Psoas muscle (tissue), 8 donors: ENCODE results near the gene TXNL4B. TPM values are rescaled to one million over a fixed set of nuclear protein-coding genes. Genes with fewer than 3 reads are reported as not detected.

Experiments
- ATAC-seq, 4 donors: fragments of 200-7000 bp; cut with Tn5 transposase; one replicate each; pipeline ENCODE4 v1.9.1; 2020; ENCODE audit warnings: moderate library complexity in 3 of 4, mild to moderate bottlenecking in 2 of 4
- DNase-seq, 2 donors: peaks; one replicate each; pipeline ENCODE4 v3.0.0-alpha.2; 2020
- H3K27ac ChIP-seq: fragments of 200-600 bp; one replicate; pipeline ENCODE4 v1.8.0; 2022
- H3K27me3 ChIP-seq, 3 donors: fragments of 200-600 bp in 1 of 3; one replicate each; pipeline versions ENCODE4 v1.6.1 to v1.8.0; 2013 to 2022; ENCODE audit warnings: low read length in 2 of 3, mild to moderate bottlenecking in 2 of 3, moderate library complexity in 1 of 3; ENCODE audit not compliant: insufficient read depth in 3 of 3
- H3K36me3 ChIP-seq, 2 donors: fragments of 200-600 bp in 1 of 2; one replicate each; pipeline versions ENCODE4 v1.6.1 to v1.8.0; 2013 to 2022; ENCODE audit warnings: low read depth in 1 of 2, mild to moderate bottlenecking in 1 of 2, moderate library complexity in 1 of 2; ENCODE audit not compliant: insufficient read depth in 1 of 2
- H3K4me1 ChIP-seq: fragments of 200-600 bp; one replicate; pipeline ENCODE4 v1.8.0; 2022
- H3K4me3 ChIP-seq: fragments of 200-600 bp; one replicate; pipeline ENCODE4 v1.8.0; 2022; ENCODE audit warnings: mild to moderate bottlenecking
- H3K9me3 ChIP-seq: fragments of 200-600 bp; one replicate; pipeline ENCODE4 v1.8.0; 2022
- CTCF ChIP-seq: fragments of 200-600 bp; IDR thresholded peaks from one replicate; pipeline ENCODE4 v1.8.0; 2022; ENCODE audit warnings: antibody characterized with exemption
- WGBS, 3 donors: extraction: QIAGEN DNeasy Blood & Tissue Kit; methylation state at CpG; one replicate each; pipeline versions ENCODE4 v1.1.6 to v1.1.7; 2013; 5-methylcytosine and 5-hydroxymethylcytosine counted together
- intact Hi-C, 2 donors: fragments of 100-400 bp; cut with DNase I; formaldehyde crosslinking; loops; one replicate each; pipeline versions ENCODE4 v1.11.0 to v1.14.2; 2022
- polyA plus RNA-seq, 3 donors: library from polyadenylated mRNA; stranded (reverse); fragments of 200-250 nt; gene quantifications; one replicate each; pipeline ENCODE4 v1.2.3, GENCODE V29; 2013
- total RNA-seq, 4 donors: library from RNA; stranded (reverse); fragmentation: NEBNext Ultra II Directional in 2 of 4; extraction: Animal tissue kit (Norgen Biotek cat#: 25700) in 2 of 4; gene quantifications; one replicate each; pipeline versions ENCODE4 v1.2.1 to v1.2.4, GENCODE V29; 2021 to 2023
- donor health status: healthy with polysubstance abuse.
- donor health status: DM: no; HTN: no; CAD: no; lungs with moderate emphysema.
- donor health status: Bipolar disorder and iron deficiency.
- donor health status: healthy.
- donor health status: DM: yes; HTN: yes; CAD: no.
- donor health status: DM: no; HTN: no; CAD: no.
- donor health status: DM: no; HTN: no; CAD: no.
- donor health status: DM: yes; HTN: yes; CAD: no.

TXNL4B gene
- total and polyA plus RNA-seq, 7 donors = 6.7 to 52.1 (median 9.4) TPM

- ATAC-seq (no peak), DNase-seq (no peak)
- no peak overlapping the region for H3K27ac ChIP-seq
- no peak overlapping the region for H3K4me3 ChIP-seq
- WGBS, 3 donors = 83 to 89% (median 87%) methylated on average over 16 of the region's 16 CpGs
- no peaks in the 10 kb centered on the region for H3K27me3 ChIP-seq
- intact Hi-C loops = no loop called here
- no peaks in the 10 kb centered on the region for H3K9me3 ChIP-seq
- TF ChIP-seq CTCF = no peak
- H3K36me3 ChIP-seq = peaks cover 16 to 98% of the 10 kb centered on the region in 2 donors
- no peaks in the 10 kb centered on the region for H3K4me1 ChIP-seq
Measured at GRCh38 chr16:72108353-72109102, 15.1 kb upstream of the TXNL4B start.

- H3K9me3 ChIP-seq = no peaks in the 10 kb centered on the region
- intact Hi-C loops = no loop called here
- 93 to 96% (median 93%) methylated on average over 17 of the region's 17 CpGs for WGBS, 3 donors
- DNase-seq = no peak
- H3K4me1 ChIP-seq = no peaks in the 10 kb centered on the region
- H3K36me3 ChIP-seq = peaks cover 17 to 100% of the 10 kb centered on the region in 2 donors
- H3K27me3 ChIP-seq = no peaks in the 10 kb centered on the region
- no peak overlapping the region for H3K4me3 ChIP-seq
- H3K27ac ChIP-seq = no peak overlapping the region
- ATAC-seq = no peak
- no peak for TF ChIP-seq CTCF
Measured at GRCh38 chr16:72107371-72107770, 14.0 kb upstream of the TXNL4B start.

GRCh38 chr16:72105978-72106377 lies 12.6 kb upstream of the TXNL4B start:
- Histone ChIP-seq H3K36me3 (peaks cover 23 to 100% of the 10 kb centered on the region in 2 donors), H3K9me3 (no peaks in the 10 kb centered on the region), H3K4me1 (no peaks in the 10 kb centered on the region), H3K27ac (no peak overlapping the region), H3K27me3 (no peaks in the 10 kb centered on the region), H3K4me3 (no peak overlapping the region)
- no peak for TF ChIP-seq CTCF
- intact Hi-C loops = no loop called here
- ATAC-seq (no peak), DNase-seq (no peak)
- 94 to 97% (median 96%) methylated on average over 12 of the region's 12 CpGs for WGBS, 3 donors

GRCh38 chr16:72104905-72105304 lies 11.5 kb upstream of the TXNL4B start:
- DNase-seq (no peak), ATAC-seq (no peak)
- no peak overlapping the region for H3K4me3 ChIP-seq
- H3K27me3 ChIP-seq = no peaks in the 10 kb centered on the region
- WGBS, 3 donors = 93 to 96% (median 96%) methylated on average over 9 of the region's 9 CpGs
- TF ChIP-seq CTCF = no peak
- no peaks in the 10 kb centered on the region for H3K9me3 ChIP-seq
- H3K4me1 ChIP-seq = no peaks in the 10 kb centered on the region
- no peak overlapping the region for H3K27ac ChIP-seq
- intact Hi-C loops = loop anchor here in 1 of 2 donors (5.0 kb wide), 1 partner anchor 38 kb away; no protein-coding TSS in a partner anchor
- H3K36me3 ChIP-seq = peaks cover 23 to 100% of the 10 kb centered on the region in 2 donors

GRCh38 chr16:72101195-72101594 lies 7.8 kb upstream of the TXNL4B start:
- H3K9me3 ChIP-seq = no peaks in the 10 kb centered on the region
- H3K4me1 ChIP-seq = no peaks in the 10 kb centered on the region
- no peak overlapping the region for H3K4me3 ChIP-seq
- WGBS, 3 donors = 76 to 83% (median 80%) methylated on average over 10 of the region's 10 CpGs
- ATAC-seq (no peak), DNase-seq (no peak)
- H3K36me3 ChIP-seq = peaks cover 31 to 100% of the 10 kb centered on the region in 2 donors
- H3K27me3 ChIP-seq = no peaks in the 10 kb centered on the region
- intact Hi-C loops = loop anchor here in 1 of 2 donors (5.0 kb wide), 1 partner anchor 34 kb away; no protein-coding TSS in a partner anchor
- no peak overlapping the region for H3K27ac ChIP-seq
- TF ChIP-seq CTCF = no peak
